ENCODE results near the gene PSMF1. TPM values are rescaled to one million over a fixed set of nuclear protein-coding genes. Genes with fewer than 3 reads are reported as not detected.

Gene PSMF1
- total RNA-seq, 1 donor from 2014 or later: 34.0 TPM

DNA sequence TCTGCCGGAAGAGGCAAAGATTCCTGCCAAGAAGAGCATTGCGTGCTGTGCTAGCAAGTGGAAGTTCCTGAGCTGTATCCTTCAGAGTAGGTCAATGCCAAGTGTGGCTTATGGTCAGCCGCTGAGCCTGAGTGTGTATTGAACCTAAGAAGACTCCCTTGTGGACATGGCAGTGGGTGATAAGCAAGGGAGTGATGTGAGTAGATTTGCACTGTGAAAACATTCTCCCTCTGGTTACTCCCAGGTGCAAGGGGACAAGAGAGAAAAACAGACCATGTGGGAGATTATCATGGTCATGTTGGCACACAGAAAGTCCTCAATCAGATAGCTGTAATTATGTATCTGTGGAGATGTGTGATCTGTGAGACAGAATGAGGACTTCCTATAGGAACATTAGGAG is 72.4 kb downstream of the PSMF1 start:
- H3K4me3 Mint-ChIP-seq: no peak overlapping the region
- Histone ChIP-seq H3K4me3 (no peak overlapping the region), H2AFZ (replicated peaks) (no peak overlapping the region), H4K20me1 (ENCODE audit: low read depth) (no peaks in the 10 kb centered on the region), H3K9ac (no peak overlapping the region), H3K36me3 (no peaks in the 10 kb centered on the region), H3K27me3 (peaks cover 33% of the 10 kb centered on the region), H3K4me1 (no peaks in the 10 kb centered on the region), H3F3A (ENCODE audit: low read depth) (no peaks in the 10 kb centered on the region), H3K9me3 (ENCODE audit: low read depth) (no peaks in the 10 kb centered on the region), H3K4me2 (no peak overlapping the region), H3K79me2 (ENCODE audit: low read depth) (no peaks in the 10 kb centered on the region), H3K27ac (no peak overlapping the region)
- no peak overlapping the region for H3K27ac Mint-ChIP-seq
- no peak for DNase-seq (ENCODE audit: low spot score)
- TF ChIP-seq EZH2phosphoT487 (IDR thresholded peaks at IDR 0.05) (no peak), CTCF (IDR thresholded peaks at IDR 0.05) (no peak), EZH2 (IDR thresholded peaks at IDR 0.05) (no peak)
- H3K36me3 Mint-ChIP-seq: no peaks in the 10 kb centered on the region
- H3K4me1 Mint-ChIP-seq: peaks cover 3% of the 10 kb centered on the region
- no peaks in the 10 kb centered on the region for H3K9me3 Mint-ChIP-seq
- H3K27me3 Mint-ChIP-seq (ENCODE audit: insufficient read depth, low read depth): peaks cover 8% of the 10 kb centered on the region

- no peaks in the 10 kb centered on the region for H4K20me1 ChIP-seq (ENCODE audit: low read depth)
- TF ChIP-seq EZH2 (IDR thresholded peaks at IDR 0.05) (no peak), EZH2phosphoT487 (IDR thresholded peaks at IDR 0.05) (no peak), CTCF (IDR thresholded peaks at IDR 0.05) (no peak)
- no peaks in the 10 kb centered on the region for H3K36me3 ChIP-seq
- no peak for DNase-seq (ENCODE audit: low spot score)
- H3K36me3 Mint-ChIP-seq: no peaks in the 10 kb centered on the region
- no peak overlapping the region for H3K9ac ChIP-seq
- no peak overlapping the region for H2AFZ ChIP-seq (replicated peaks)
- no peaks in the 10 kb centered on the region for H3F3A ChIP-seq (ENCODE audit: low read depth)
- no peaks in the 10 kb centered on the region for H3K9me3 ChIP-seq (ENCODE audit: low read depth)
- H3K79me2 ChIP-seq (ENCODE audit: low read depth): no peaks in the 10 kb centered on the region
- peaks cover 28% of the 10 kb centered on the region for H3K27me3 ChIP-seq
- no peak overlapping the region for H3K27ac Mint-ChIP-seq
- H3K4me3 ChIP-seq: no peak overlapping the region
- no peaks in the 10 kb centered on the region for H3K4me1 ChIP-seq
- peaks cover 4% of the 10 kb centered on the region for H3K27me3 Mint-ChIP-seq (ENCODE audit: insufficient read depth, low read depth)
- no peak overlapping the region for H3K4me2 ChIP-seq
- no peaks in the 10 kb centered on the region for H3K9me3 Mint-ChIP-seq
- no peak overlapping the region for H3K27ac ChIP-seq
- H3K4me3 Mint-ChIP-seq: no peak overlapping the region
- H3K4me1 Mint-ChIP-seq: no peaks in the 10 kb centered on the region
Measured at GRCh38 chr20:1191299-1191698, 72.9 kb downstream of the PSMF1 start.

DNA sequence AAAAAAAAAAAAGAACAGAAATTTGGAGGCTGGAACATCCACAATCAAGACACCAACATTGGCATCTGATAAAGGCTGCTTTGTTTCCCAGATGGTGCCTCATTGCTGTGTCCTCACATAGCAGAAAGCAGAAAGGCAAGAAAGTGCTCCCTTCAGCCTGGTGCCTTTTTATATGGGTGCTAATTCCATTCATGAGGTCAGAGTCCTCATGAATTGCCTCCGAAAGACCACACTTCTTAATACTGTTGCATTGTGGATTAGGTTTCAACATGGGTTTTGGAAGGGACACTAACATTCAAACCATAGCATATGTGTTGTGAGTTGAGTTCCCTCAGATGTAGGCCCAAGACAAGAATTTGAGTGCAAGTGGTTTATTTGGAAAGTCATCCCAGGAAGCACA is 76.8 kb downstream of the PSMF1 start:
- TF ChIP-seq EZH2phosphoT487 (IDR thresholded peaks at IDR 0.05): no peak
- TF ChIP-seq EZH2 (IDR thresholded peaks at IDR 0.05): no peak
- TF ChIP-seq CTCF (IDR thresholded peaks at IDR 0.05): no peak
- no peaks in the 10 kb centered on the region for H3K4me1 ChIP-seq
- no peaks in the 10 kb centered on the region for H3K36me3 Mint-ChIP-seq

More for the DNA sequence above, 76.8 kb downstream of the PSMF1 start:
- H3K4me2 ChIP-seq: no peak overlapping the region
- H3K27me3 ChIP-seq: peaks cover 8% of the 10 kb centered on the region
- H3K36me3 ChIP-seq: no peaks in the 10 kb centered on the region
- no peaks in the 10 kb centered on the region for H3K79me2 ChIP-seq (ENCODE audit: low read depth)
- Mint-ChIP-seq H3K4me3 (no peak overlapping the region), H3K9me3 (no peaks in the 10 kb centered on the region), H3K27ac (no peak overlapping the region), H3K27me3 (ENCODE audit: insufficient read depth, low read depth) (peaks cover 10% of the 10 kb centered on the region), H3K4me1 (no peaks in the 10 kb centered on the region)
- H3F3A ChIP-seq (ENCODE audit: low read depth): no peaks in the 10 kb centered on the region
- no peak overlapping the region for H3K27ac ChIP-seq
- no peak overlapping the region for H2AFZ ChIP-seq (replicated peaks)
- H3K9me3 ChIP-seq (ENCODE audit: low read depth): no peaks in the 10 kb centered on the region
- H3K9ac ChIP-seq: no peak overlapping the region
- no peaks in the 10 kb centered on the region for H4K20me1 ChIP-seq (ENCODE audit: low read depth)
- DNase-seq (ENCODE audit: low spot score): no peak
- no peak overlapping the region for H3K4me3 ChIP-seq
